HCT116 (cell line): Measurements from ENCODE around the gene DIPK1A. TPM values are rescaled to one million over a fixed set of nuclear protein-coding genes. Genes with fewer than 3 reads are reported as not detected.

Experiments used
- ATAC-seq: fragments of 200-7000 bp; cut with Tn5 transposase; 2 replicates; pipeline ENCODE4 v1.9.1; 2020; ENCODE audit warnings: mild to moderate bottlenecking, moderate library complexity
- BruUV-seq: library from RNA; stranded (reverse); fragments of 400-500 nt; replicated peaks from 2 replicates; lab custom pipeline; 2021; lab: Mats Ljungman, UMichigan
- CTCF ChIA-PET: fragments of 300-600 bp; sonication (Branson Sonifier 250); formaldehyde crosslinking; loops from one replicate; lab custom pipeline; 2021; ENCODE audit warnings: antibody characterized with exemption; lab: Charles Lee
- POLR2A ChIA-PET: fragments of 300-600, 350-600 bp; sonication (Branson Sonifier 250); formaldehyde crosslinking; loops from one replicate; lab custom pipeline; 2021; ENCODE audit warnings: antibody characterized with exemption; lab: Charles Lee
- RAD21 ChIA-PET, 2 experiments: fragments of 300-600 bp; sonication (Branson Sonifier 250); formaldehyde crosslinking; loops; one replicate each; lab custom pipeline; 2023; ENCODE audit warnings: low total read pairs in 2 of 2; ENCODE audit not compliant: uncharacterized antibody in 2 of 2, unreplicated experiment in 2 of 2, low non-redundant PET in 1 of 2; lab: Charles Lee
- DNase-seq: peaks from one replicate; pipeline ENCODE4 v3.0.0-alpha.2; 2010; ENCODE audit warnings: low read depth, low spot score
- H2AFZ ChIP-seq: fragments of 200-600 bp; shearing (Covaris generic), sonication (generic); 2 replicates; pipeline ENCODE4 v1.6.1; 2017; ENCODE audit warnings: low read depth, mixed run types, mixed read lengths, antibody characterized with exemption, low read length; ENCODE audit not compliant: poor library complexity, severe bottlenecking
- H3K27ac ChIP-seq: 2 replicates; pipeline ENCODE4 v1.5.1; 2012; ENCODE audit warnings: low read depth, low read length
- H3K27me3 ChIP-seq: fragments of 200-600 bp; sonication (generic); 2 replicates; pipeline ENCODE4 v1.6.1; 2016; ENCODE audit warnings: mixed run types, low read length, mixed read lengths; ENCODE audit not compliant: insufficient read depth
- H3K36me3 ChIP-seq, 2 experiments: fragments of 200-500 bp in 1 of 2; fragments of 200-600 bp in 1 of 2; sonication (Bioruptor generic) in 1 of 2; sonication (generic) in 1 of 2; 2 replicates each; pipeline versions ENCODE4 v1.5.1 to v1.6.1; 2014 to 2016; ENCODE audit warnings: low read length in 2 of 2, inconsistent platforms in 1 of 2, mixed read lengths in 1 of 2, mixed run types in 1 of 2; ENCODE audit not compliant: insufficient read depth in 2 of 2, control insufficient read depth in 1 of 2
- H3K4me1 ChIP-seq, 2 experiments: fragments of 200-600 bp in 1 of 2; sonication (generic) in 1 of 2; 2 replicates each; pipeline versions ENCODE4 v1.5.1 to v1.6.1; 2012 to 2017; ENCODE audit warnings: low read length in 2 of 2, inconsistent platforms in 1 of 2, mild to moderate bottlenecking in 1 of 2, mixed read lengths in 1 of 2, mixed run types in 1 of 2, moderate library complexity in 1 of 2; ENCODE audit not compliant: insufficient read depth in 2 of 2, control insufficient read depth in 1 of 2
- H3K4me2 ChIP-seq: fragments of 200-600 bp; sonication (generic); 2 replicates; pipeline ENCODE4 v1.6.1; 2017; ENCODE audit warnings: mixed run types, low read length, mixed read lengths
- H3K4me3 ChIP-seq, 2 experiments: fragments of 200-600 bp in 1 of 2; sonication (generic) in 1 of 2; replicated peaks in 1 of 2; 2 replicates each; pipeline ENCODE4 v1.5.1; 2011 to 2016; ENCODE audit warnings: low read length in 2 of 2, control low read depth in 1 of 2, low read depth in 1 of 2, mild to moderate bottlenecking in 1 of 2, mixed read lengths in 1 of 2, mixed run types in 1 of 2
- H3K79me2 ChIP-seq: fragments of 200-600 bp; sonication (generic); 2 replicates; pipeline ENCODE4 v1.6.1; 2017; ENCODE audit warnings: mild to moderate bottlenecking, mixed run types, low read length, moderate library complexity, mixed read lengths; ENCODE audit not compliant: insufficient read depth
- H3K9ac ChIP-seq: fragments of 200-600 bp; sonication (generic); 2 replicates; pipeline ENCODE4 v1.6.1; 2016; ENCODE audit warnings: low read length, mixed read lengths
- H3K9me2 ChIP-seq: fragments of 200-600 bp; sonication (generic), shearing (Covaris generic); 2 replicates; pipeline ENCODE4 v1.6.1; 2017; ENCODE audit warnings: mixed run types, mild to moderate bottlenecking, moderate library complexity; ENCODE audit not compliant: insufficient read depth
- H3K9me3 ChIP-seq, 2 experiments: fragments of 200-500 bp in 1 of 2; fragments of 200-600 bp in 1 of 2; sonication (Bioruptor generic) in 1 of 2; sonication (generic) in 1 of 2; 2 replicates each; pipeline ENCODE4 v1.6.1; 2014 to 2017; ENCODE audit warnings: low read length in 2 of 2, mixed read lengths in 2 of 2, inconsistent platforms in 1 of 2, low read depth in 1 of 2, mild to moderate bottlenecking in 1 of 2, mixed run types in 1 of 2, moderate library complexity in 1 of 2; ENCODE audit not compliant: control insufficient read depth in 1 of 2, insufficient read depth in 1 of 2
- H4K20me1 ChIP-seq: fragments of 200-600 bp; sonication (generic), shearing (Covaris generic); 2 replicates; pipeline ENCODE4 v1.6.1; 2017; ENCODE audit warnings: mixed run types, mild to moderate bottlenecking, moderate library complexity; ENCODE audit not compliant: insufficient read depth
- CTCF ChIP-seq, 3 experiments: fragments of 200-600 bp in 1 of 3; sonication (generic) in 1 of 3; IDR thresholded peaks in 2 of 3; conservative IDR thresholded peaks in 1 of 3; 2 replicates each; pipeline ENCODE4 v1.5.1; 2012 to 2017; ENCODE audit warnings: low read depth in 2 of 3, low read length in 2 of 3, antibody characterized with exemption in 1 of 3, borderline replicate concordance in 1 of 3, control low read depth in 1 of 3, mild to moderate bottlenecking in 1 of 3, mixed read lengths in 1 of 3, mixed run types in 1 of 3, moderate library complexity in 1 of 3; ENCODE audit not compliant: insufficient read depth in 1 of 3
- YY1 ChIP-seq: IDR thresholded peaks from 2 replicates; pipeline ENCODE4 v1.6.1; 2011; ENCODE audit warnings: low read length, low read depth, moderate library complexity, mild to moderate bottlenecking; ENCODE audit not compliant: insufficient replicate concordance; ENCODE audit errors: extremely low read depth
- intact Hi-C: fragments of 100-400 bp; cut with micrococcal nuclease; formaldehyde crosslinking; loops from 2 replicates; pipeline ENCODE4 v1.10.0; 2022
- total RNA-seq: library from RNA; stranded (reverse); gene quantifications from one replicate; pipeline ENCODE4 v1.2.1, GENCODE V29; 2021; ENCODE audit not compliant: unreplicated experiment

DIPK1A gene
- total RNA-seq, 1 experiment from 2014 or later: 4.3 TPM

GRCh38 chr1:92915547-92915946, 45.7 kb downstream of the DIPK1A start:
- no TSS peak for BruUV-seq
- CTCF ChIA-PET: no interaction called here

More at GRCh38 chr1:92915547-92915946, 45.7 kb downstream of the DIPK1A start:
- H3K4me3 ChIP-seq: no peak overlapping the region
- no peaks in the 10 kb centered on the region for H3K9me2 ChIP-seq
- ATAC-seq (no peak), DNase-seq (no peak)
- no peaks in the 10 kb centered on the region for H3K27me3 ChIP-seq
- H3K4me2 ChIP-seq: no peak overlapping the region
- H3K79me2 ChIP-seq: no peaks in the 10 kb centered on the region
- TF ChIP-seq YY1: no peak
- no peak for TF ChIP-seq CTCF (IDR thresholded peaks at IDR 0.05 in 2 of 3, conservative IDR thresholded peaks at IDR 0.05 in 1 of 3; ENCODE audit: borderline replicate concordance in 1 of 3, insufficient read depth in 1 of 3, low read depth in 2 of 3, low read length in 2 of 3)
- no peak overlapping the region for H3K9ac ChIP-seq
- H3K9me3 ChIP-seq: no peaks in the 10 kb centered on the region
- no peak overlapping the region for H3K27ac ChIP-seq
- intact Hi-C loops: no loop called here
- RAD21 ChIA-PET: no interaction called here
- POLR2A ChIA-PET: no interaction called here
- H3K36me3 ChIP-seq: no peaks in the 10 kb centered on the region
- no peak overlapping the region for H2AFZ ChIP-seq
- no peaks in the 10 kb centered on the region; the same call in 1 of the 2 replicates for H4K20me1 ChIP-seq
- H3K4me1 ChIP-seq: no peaks in the 10 kb centered on the region
